ENCODE results near the gene DEPDC5. TPM values are rescaled to one million over a fixed set of nuclear protein-coding genes. Genes with fewer than 3 reads are reported as not detected.

DEPDC5 gene
- total and polyA plus RNA-seq, 9 of the 15 experiments (the other 6 are each of a cell fraction or from before 2014, with no cell fraction given): 2.3 to 12.3 (median 10.7) TPM

DNA sequence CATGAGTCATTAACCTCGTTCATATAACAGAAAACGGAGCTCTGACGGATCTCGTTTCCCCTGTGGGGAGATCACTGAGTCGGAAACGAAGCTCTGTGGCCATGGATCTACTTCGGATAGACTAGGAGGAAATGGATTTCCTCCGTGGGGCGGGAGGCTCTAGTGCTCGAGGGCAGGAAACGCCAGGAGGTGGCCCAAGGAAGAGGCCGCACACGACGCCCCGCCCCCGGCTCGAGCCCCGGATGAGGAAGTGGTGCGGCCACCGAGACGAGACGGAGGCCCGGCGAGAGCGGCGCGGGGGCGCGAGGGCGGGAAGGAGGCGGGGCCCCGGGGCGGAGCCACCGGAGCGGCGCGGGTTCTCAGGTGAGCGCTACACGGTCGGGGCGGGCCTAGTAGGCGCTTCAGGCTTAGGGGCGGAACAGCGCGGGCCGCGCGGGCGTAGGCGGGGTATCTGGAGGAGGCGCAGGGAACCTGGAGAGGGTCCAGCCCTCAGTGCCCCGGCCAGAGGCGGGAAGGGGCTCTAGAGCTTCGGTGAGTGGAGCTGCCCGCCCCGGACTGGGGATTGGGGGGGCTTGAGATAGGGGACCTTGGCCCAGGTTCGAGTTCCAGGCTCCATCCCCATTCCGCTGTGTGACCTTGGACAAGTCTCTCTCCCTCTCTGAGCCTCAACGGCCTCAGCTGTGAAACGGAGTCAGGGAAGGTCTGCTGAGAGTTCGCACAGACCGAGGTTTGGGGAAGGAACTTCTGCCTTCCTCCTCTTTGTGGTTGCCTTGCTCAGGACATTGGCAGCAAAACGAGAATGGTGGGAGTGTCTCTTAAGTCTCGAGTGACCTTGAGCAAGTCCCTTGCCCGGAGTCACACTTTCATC lies at the start of gene DEPDC5 (continued):
- TF ChIP-seq PCBP2 (IDR thresholded peaks at IDR 0.05; ENCODE audit: low read depth, low read length, poor library complexity, severe bottlenecking) (no peak), DNMT1 (IDR thresholded peaks at IDR 0.05) (no peak), FOXO4 (CRISPR knock-in tag; IDR thresholded peaks at IDR 0.05) (no peak), SNRNP70 (optimal IDR thresholded peaks at IDR 0.05; ENCODE audit: low read depth, low read length) (no peak), ZSCAN29 (IDR thresholded peaks at IDR 0.05) (no peak), ZFX (CRISPR knock-in tag; IDR thresholded peaks at IDR 0.05) (peak; percentile 95), NFYB (IDR thresholded peaks at IDR 0.05; ENCODE audit: extremely low read depth, insufficient read length) (no peak), ARID2 (IDR thresholded peaks at IDR 0.05) (no peak), NCOR1 (IDR thresholded peaks at IDR 0.05) (peak; percentile 35; the same call in 1 of the 2 replicates), RAD51 (IDR thresholded peaks at IDR 0.05; ENCODE audit: borderline replicate concordance, low read depth) (no peak), DDX20 (tag; IDR thresholded peaks at IDR 0.05; ENCODE audit: low read depth) (no peak), POLR3A (IDR thresholded peaks at IDR 0.05; ENCODE audit: borderline replicate concordance, extremely low read depth, insufficient read depth, insufficient read length) (no peak), RCOR1 (IDR thresholded peaks at IDR 0.05; ENCODE audit: borderline replicate concordance in 1 of 2, low read depth in 2 of 2, low read length in 2 of 2) (peak; percentile 64 to 94), FOS (IDR thresholded peaks at IDR 0.05; ENCODE audit: extremely low read depth, insufficient read length) (no peak), SAFB2 (IDR thresholded peaks at IDR 0.05; ENCODE audit: borderline replicate concordance, low read depth, low read length, severe bottlenecking) (no peak), MAFK (IDR thresholded peaks at IDR 0.05; ENCODE audit: low read length) (no peak), STAT5B (CRISPR knock-in tag; IDR thresholded peaks at IDR 0.05) (no peak), EP300 (IDR thresholded peaks at IDR 0.05; ENCODE audit: low read length) (peak; percentile 27; the same call in 1 of the 2 replicates), RBM14 (IDR thresholded peaks at IDR 0.05; ENCODE audit: borderline replicate concordance, insufficient read depth, low read depth, low read length) (no peak), ZBED1 (IDR thresholded peaks at IDR 0.05) (no peak), ZNF175 (CRISPR knock-in tag; IDR thresholded peaks at IDR 0.05; ENCODE audit: low read depth) (no peak)
- TF ChIP-seq, protein P1, sequence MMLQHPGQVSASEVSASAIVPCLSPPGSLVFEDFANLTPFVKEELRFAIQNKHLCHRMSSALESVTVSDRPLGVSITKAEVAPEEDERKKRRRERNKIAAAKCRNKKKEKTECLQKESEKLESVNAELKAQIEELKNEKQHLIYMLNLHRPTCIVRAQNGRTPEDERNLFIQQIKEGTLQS (IDR thresholded peaks at IDR 0.05): no peak; the same call in 1 of the 2 replicates
- TF ChIP-seq, protein P1 (CRISPR knock-in tag; conservative IDR thresholded peaks at IDR 0.05): no peak
- TF ChIP-seq, protein P2, sequence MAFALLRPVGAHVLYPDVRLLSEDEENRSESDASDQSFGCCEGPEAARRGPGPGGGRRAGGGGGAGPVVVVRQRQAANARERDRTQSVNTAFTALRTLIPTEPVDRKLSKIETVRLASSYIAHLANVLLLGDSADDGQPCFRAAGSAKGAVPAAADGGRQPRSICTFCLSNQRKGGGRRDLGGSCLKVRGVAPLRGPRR (CRISPR knock-in tag; IDR thresholded peaks at IDR 0.05): no peak
- TF ChIP-seq, protein P3, sequence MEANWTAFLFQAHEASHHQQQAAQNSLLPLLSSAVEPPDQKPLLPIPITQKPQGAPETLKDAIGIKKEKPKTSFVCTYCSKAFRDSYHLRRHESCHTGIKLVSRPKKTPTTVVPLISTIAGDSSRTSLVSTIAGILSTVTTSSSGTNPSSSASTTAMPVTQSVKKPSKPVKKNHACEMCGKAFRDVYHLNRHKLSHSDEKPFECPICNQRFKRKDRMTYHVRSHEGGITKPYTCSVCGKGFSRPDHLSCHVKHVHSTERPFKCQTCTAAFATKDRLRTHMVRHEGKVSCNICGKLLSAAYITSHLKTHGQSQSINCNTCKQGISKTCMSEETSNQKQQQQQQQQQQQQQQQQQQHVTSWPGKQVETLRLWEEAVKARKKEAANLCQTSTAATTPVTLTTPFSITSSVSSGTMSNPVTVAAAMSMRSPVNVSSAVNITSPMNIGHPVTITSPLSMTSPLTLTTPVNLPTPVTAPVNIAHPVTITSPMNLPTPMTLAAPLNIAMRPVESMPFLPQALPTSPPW (CRISPR knock-in tag; IDR thresholded peaks at IDR 0.05): peak; percentile 85

Data from K562 (cell line).